Measurements from ENCODE around the gene IRF9.

- TF ChIP-seq CTCF (IDR thresholded peaks at IDR 0.05) (no peak), CREM (CRISPR knock-in tag; IDR thresholded peaks at IDR 0.05) (no peak), STAT6 (CRISPR knock-in tag; conservative IDR thresholded peaks at IDR 0.05; ENCODE audit: low read depth) (no peak), JUN (CRISPR knock-in tag; IDR thresholded peaks at IDR 0.05) (no peak), KAT7 (CRISPR knock-in tag; IDR thresholded peaks at IDR 0.05; ENCODE audit: borderline replicate concordance) (no peak), SMAD4 (CRISPR knock-in tag; IDR thresholded peaks at IDR 0.05) (no peak), E2F1 (CRISPR knock-in tag; IDR thresholded peaks at IDR 0.05) (no peak), CREB1 (CRISPR knock-in tag; IDR thresholded peaks at IDR 0.05) (no peak), ZNF416 (CRISPR knock-in tag; IDR thresholded peaks at IDR 0.05) (no peak), RORB (CRISPR knock-in tag; IDR thresholded peaks at IDR 0.05) (no peak), NR3C1 (CRISPR knock-in tag; conservative IDR thresholded peaks at IDR 0.05; ENCODE audit: low read depth) (no peak), NFYB (CRISPR knock-in tag; conservative IDR thresholded peaks at IDR 0.05; ENCODE audit: low read depth) (no peak)
- TF ChIP-seq, protein P1, sequence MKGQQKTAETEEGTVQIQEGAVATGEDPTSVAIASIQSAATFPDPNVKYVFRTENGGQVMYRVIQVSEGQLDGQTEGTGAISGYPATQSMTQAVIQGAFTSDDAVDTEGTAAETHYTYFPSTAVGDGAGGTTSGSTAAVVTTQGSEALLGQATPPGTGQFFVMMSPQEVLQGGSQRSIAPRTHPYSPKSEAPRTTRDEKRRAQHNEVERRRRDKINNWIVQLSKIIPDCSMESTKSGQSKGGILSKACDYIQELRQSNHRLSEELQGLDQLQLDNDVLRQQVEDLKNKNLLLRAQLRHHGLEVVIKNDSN (CRISPR knock-in tag; IDR thresholded peaks at IDR 0.05), result no peak
- TF ChIP-seq, protein P2, sequence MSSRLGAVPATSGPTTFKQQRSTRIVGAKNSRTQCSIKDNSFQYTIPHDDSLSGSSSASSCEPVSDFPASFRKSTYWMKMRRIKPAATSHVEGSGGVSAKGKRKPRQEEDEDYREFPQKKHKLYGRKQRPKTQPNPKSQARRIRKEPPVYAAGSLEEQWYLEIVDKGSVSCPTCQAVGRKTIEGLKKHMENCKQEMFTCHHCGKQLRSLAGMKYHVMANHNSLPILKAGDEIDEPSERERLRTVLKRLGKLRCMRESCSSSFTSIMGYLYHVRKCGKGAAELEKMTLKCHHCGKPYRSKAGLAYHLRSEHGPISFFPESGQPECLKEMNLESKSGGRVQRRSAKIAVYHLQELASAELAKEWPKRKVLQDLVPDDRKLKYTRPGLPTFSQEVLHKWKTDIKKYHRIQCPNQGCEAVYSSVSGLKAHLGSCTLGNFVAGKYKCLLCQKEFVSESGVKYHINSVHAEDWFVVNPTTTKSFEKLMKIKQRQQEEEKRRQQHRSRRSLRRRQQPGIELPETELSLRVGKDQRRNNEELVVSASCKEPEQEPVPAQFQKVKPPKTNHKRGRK (CRISPR knock-in tag; IDR thresholded peaks at IDR 0.05; ENCODE audit: borderline replicate concordance), result no peak
Measured at GRCh38 chr14:24177891-24178290, 16.8 kb downstream of the IRF9 start.

Measured in WTC11 (cell line).